Breast epithelium (tissue), 4 donors: Measurements from ENCODE around the gene SOS2. TPM values are rescaled to one million over a fixed set of nuclear protein-coding genes. Genes with fewer than 3 reads are reported as not detected.
A peak's percentile ranks its signal among the peaks of the same experiment; 100 is the strongest.

Experiments
- DNase-seq, 2 donors: peaks; one replicate each; pipeline ENCODE4 v3.0.0-alpha.2; 2019; ENCODE audit warnings: low spot score in 2 of 2
- H3K27ac ChIP-seq, 2 donors: fragments of 200-600 bp; sonication (generic) in 1 of 2; one replicate each; pipeline ENCODE4 v1.5.1; 2016 to 2019; ENCODE audit warnings: mild to moderate bottlenecking in 1 of 2
- H3K27me3 ChIP-seq, 2 donors: fragments of 200-600 bp; sonication (generic) in 1 of 2; one replicate each; pipeline versions ENCODE4 v1.5.1 to v1.6.0; 2017 to 2019; ENCODE audit warnings: control low read depth in 1 of 2, mild to moderate bottlenecking in 1 of 2
- H3K36me3 ChIP-seq: fragments of 200-600 bp; one replicate; pipeline ENCODE4 v1.5.1; 2019
- H3K4me1 ChIP-seq, 2 donors: fragments of 200-600 bp; sonication (generic); one replicate each; pipeline ENCODE4 v1.5.1; 2016 to 2019; ENCODE audit warnings: control low read depth in 1 of 2
- H3K4me3 ChIP-seq, 3 donors: fragments of 200-600 bp; sonication (generic); 1 replicate in 2 of 3; 2 replicates in 1 of 3; pipeline ENCODE4 v1.5.1; 2016 to 2019; ENCODE audit warnings: mild to moderate bottlenecking in 3 of 3, moderate library complexity in 2 of 3
- H3K9me3 ChIP-seq, 2 donors: fragments of 200-600 bp; sonication (generic) in 1 of 2; one replicate each; pipeline ENCODE4 v1.5.1; 2016 to 2019; ENCODE audit warnings: control low read depth in 1 of 2
- POLR2A ChIP-seq: fragments of 450-650 bp; IDR thresholded peaks from one replicate; pipeline ENCODE4 v1.6.1; 2016; ENCODE audit warnings: antibody characterized with exemption, mild to moderate bottlenecking, moderate library complexity
- POLR2AphosphoS5 ChIP-seq, 3 donors: sonication (generic); formaldehyde crosslinking; IDR thresholded peaks; one replicate each; pipeline ENCODE4 v1.6.1; 2017; ENCODE audit warnings: antibody characterized with exemption in 3 of 3
- intact Hi-C: fragments of 100-400 bp; cut with DNase I; formaldehyde crosslinking; loops from one replicate; pipeline ENCODE4 v1.15.1; 2023; ENCODE audit warnings: low total_unique reads
- total RNA-seq, 3 donors: library from RNA; depleted of rRNA; stranded (reverse); fragments of >200 nt; gene quantifications; one replicate each; pipeline ENCODE4 v1.1.0, GENCODE V29; 2016
- TF ChIP-seq, protein P1 (sequence below), 3 donors: fragments of 450-650 bp; IDR thresholded peaks; one replicate each; pipeline ENCODE4 v1.5.1; 2016 to 2017; ENCODE audit warnings: antibody characterized with exemption in 3 of 3, mild to moderate bottlenecking in 3 of 3, moderate library complexity in 3 of 3

Gene SOS2
- total RNA-seq, 3 donors from 2014 or later, result 35.7 to 54.3 (median 37.4) TPM

DNA sequence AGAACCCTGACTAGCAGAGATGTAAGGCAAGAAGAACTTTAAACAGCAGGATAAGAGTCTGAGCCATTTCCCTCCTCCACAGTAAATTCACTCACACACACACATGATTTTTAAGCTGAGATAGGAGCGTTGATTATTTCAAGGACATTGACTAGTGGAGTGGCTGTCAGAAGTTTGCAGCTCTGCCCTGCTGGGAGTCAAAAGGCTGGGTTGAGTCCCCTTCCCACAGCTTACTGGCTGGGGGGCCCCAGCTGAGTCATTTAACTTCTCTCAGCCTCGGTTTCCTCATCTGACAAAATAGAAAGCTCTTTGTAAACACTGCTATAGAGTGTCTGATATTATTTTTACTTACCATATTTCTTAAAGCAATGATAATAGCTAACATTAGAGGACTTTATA lies 143.3 kb downstream of the SOS2 start:
- Histone ChIP-seq H3K27me3 (no peaks in the 10 kb centered on the region), H3K9me3 (no peaks in the 10 kb centered on the region), H3K4me1 (peaks cover 0 to 7% of the 10 kb centered on the region in 2 donors), H3K27ac (no peak overlapping the region), H3K36me3 (no peaks in the 10 kb centered on the region), H3K4me3 (no peak overlapping the region)
- DNase-seq, result no peak
- TF ChIP-seq POLR2A, result no peak
- no peak for TF ChIP-seq POLR2AphosphoS5 (IDR thresholded peaks at IDR 0.05)
- TF ChIP-seq, protein P1, sequence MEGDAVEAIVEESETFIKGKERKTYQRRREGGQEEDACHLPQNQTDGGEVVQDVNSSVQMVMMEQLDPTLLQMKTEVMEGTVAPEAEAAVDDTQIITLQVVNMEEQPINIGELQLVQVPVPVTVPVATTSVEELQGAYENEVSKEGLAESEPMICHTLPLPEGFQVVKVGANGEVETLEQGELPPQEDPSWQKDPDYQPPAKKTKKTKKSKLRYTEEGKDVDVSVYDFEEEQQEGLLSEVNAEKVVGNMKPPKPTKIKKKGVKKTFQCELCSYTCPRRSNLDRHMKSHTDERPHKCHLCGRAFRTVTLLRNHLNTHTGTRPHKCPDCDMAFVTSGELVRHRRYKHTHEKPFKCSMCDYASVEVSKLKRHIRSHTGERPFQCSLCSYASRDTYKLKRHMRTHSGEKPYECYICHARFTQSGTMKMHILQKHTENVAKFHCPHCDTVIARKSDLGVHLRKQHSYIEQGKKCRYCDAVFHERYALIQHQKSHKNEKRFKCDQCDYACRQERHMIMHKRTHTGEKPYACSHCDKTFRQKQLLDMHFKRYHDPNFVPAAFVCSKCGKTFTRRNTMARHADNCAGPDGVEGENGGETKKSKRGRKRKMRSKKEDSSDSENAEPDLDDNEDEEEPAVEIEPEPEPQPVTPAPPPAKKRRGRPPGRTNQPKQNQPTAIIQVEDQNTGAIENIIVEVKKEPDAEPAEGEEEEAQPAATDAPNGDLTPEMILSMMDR (IDR thresholded peaks at IDR 0.05), result no peak
- intact Hi-C loops, result no loop called here

GRCh38 chr14:50087341-50088116 lies 143.8 kb downstream of the SOS2 start:
- intact Hi-C loops, result no loop called here

DNA sequence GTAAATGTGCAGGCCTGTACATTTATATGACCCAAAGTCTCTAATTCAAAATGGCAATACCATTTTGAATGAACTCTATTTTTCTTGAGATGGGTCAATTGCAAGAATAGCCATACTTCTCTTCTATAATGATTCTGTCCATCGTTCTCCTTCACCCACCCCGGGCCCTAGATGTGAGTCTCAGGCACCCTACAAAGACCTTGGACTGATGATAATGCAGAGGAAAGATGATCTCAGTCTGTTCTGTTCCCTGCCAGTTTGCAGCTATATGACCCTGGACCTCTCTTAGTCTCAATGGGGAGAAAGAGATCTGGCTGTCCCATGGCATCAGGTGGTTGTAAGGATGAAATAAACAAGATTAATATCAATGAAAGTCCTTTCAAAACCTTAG lies 145.1 kb downstream of the SOS2 start:
- H3K27me3 ChIP-seq, result no peaks in the 10 kb centered on the region
- H3K27ac ChIP-seq, result no peak overlapping the region
- H3K4me3 ChIP-seq, result no peak overlapping the region
- intact Hi-C loops, result no loop called here
- no peaks in the 10 kb centered on the region for H3K9me3 ChIP-seq
- H3K4me1 ChIP-seq, result peaks cover 7% of the 10 kb centered on the region in 2 donors
- TF ChIP-seq POLR2A (no peak), POLR2AphosphoS5 (IDR thresholded peaks at IDR 0.05) (no peak)
- TF ChIP-seq, protein P1 (IDR thresholded peaks at IDR 0.05), result no peak
- H3K36me3 ChIP-seq, result no peaks in the 10 kb centered on the region
- no peak for DNase-seq

More at GRCh38 chr14:50087341-50088116, 143.8 kb downstream of the SOS2 start:
- Histone ChIP-seq H3K9me3 (no peaks in the 10 kb centered on the region), H3K27me3 (no peaks in the 10 kb centered on the region), H3K36me3 (no peaks in the 10 kb centered on the region), H3K4me3 (no peak overlapping the region), H3K27ac (no peak overlapping the region), H3K4me1 (peaks cover 4 to 7% of the 10 kb centered on the region in 2 donors)
- TF ChIP-seq POLR2A, result no peak
- TF ChIP-seq, protein P1 (IDR thresholded peaks at IDR 0.05), result no peak
- TF ChIP-seq POLR2AphosphoS5 (IDR thresholded peaks at IDR 0.05), result no peak
- DNase-seq, result no peak

DNA sequence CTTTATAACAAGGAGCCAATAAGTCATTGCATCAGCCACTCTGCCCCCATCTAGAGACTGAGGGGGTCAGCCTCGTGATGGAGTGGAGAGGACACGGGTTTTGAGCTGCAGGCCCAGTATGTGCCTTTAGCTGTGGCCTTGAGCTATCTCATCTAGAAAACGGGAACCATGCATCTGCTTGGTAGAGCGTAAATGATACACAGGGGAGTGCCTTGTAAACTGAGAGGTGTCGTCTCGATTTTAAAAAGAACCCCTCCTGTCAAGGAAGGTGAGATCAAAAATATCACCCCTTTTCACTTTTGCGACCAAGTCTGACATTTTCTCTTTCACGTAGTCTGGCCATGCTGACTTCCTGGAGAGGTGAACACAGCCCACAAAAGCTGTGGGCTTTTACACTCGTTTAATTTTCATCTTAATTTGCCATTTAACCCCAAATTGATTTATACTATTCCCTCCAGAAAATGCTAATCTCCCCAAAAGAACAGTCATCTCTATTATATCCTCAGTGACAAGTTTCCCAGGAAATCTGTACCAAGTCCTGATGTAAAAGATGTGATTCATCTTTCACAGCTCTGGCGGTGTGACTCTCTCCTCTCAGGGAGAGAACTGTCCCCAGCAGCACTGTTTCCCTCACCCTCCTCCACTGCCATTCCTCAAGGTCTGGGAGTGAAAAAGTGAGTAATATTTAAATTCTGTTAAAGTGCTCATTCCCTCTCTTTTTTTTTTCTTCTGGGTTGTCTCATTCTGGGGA lies 145.6 kb downstream of the SOS2 start:
- H3K4me3 ChIP-seq, result no peak overlapping the region
- H3K27me3 ChIP-seq, result no peaks in the 10 kb centered on the region
- intact Hi-C loops, result no loop called here
- DNase-seq, result no peak
- H3K4me1 ChIP-seq, result peaks cover 7% of the 10 kb centered on the region in 2 donors
- H3K27ac ChIP-seq, result no peak overlapping the region
- H3K9me3 ChIP-seq, result no peaks in the 10 kb centered on the region
- TF ChIP-seq POLR2A (no peak), POLR2AphosphoS5 (IDR thresholded peaks at IDR 0.05) (no peak)
- TF ChIP-seq, protein P1 (IDR thresholded peaks at IDR 0.05), result no peak
- H3K36me3 ChIP-seq, result no peaks in the 10 kb centered on the region

GRCh38 chr14:50084666-50085065 lies 146.7 kb downstream of the SOS2 start:
- H3K27ac ChIP-seq, result peak overlapping the region; percentile 14 to 86
- no peaks in the 10 kb centered on the region for H3K9me3 ChIP-seq
- DNase-seq, result no peak
- TF ChIP-seq POLR2AphosphoS5 (IDR thresholded peaks at IDR 0.05) (no peak), POLR2A (no peak)
- TF ChIP-seq, protein P1 (IDR thresholded peaks at IDR 0.05), result no peak
- H3K27me3 ChIP-seq, result no peaks in the 10 kb centered on the region
- no peaks in the 10 kb centered on the region for H3K36me3 ChIP-seq
- intact Hi-C loops, result no loop called here
- H3K4me3 ChIP-seq, result no peak overlapping the region
- H3K4me1 ChIP-seq, result peaks cover 7% of the 10 kb centered on the region in 2 donors
